K562 (cell line): Measurements from ENCODE around the gene ACY1. TPM values are rescaled to one million over a fixed set of nuclear protein-coding genes. Genes with fewer than 3 reads are reported as not detected.
A peak's percentile ranks its signal among the peaks of the same experiment; 100 is the strongest.

Source experiments
- CREB3L1 ChIP-seq: fragments of 450-650 bp; IDR thresholded peaks from 2 replicates; pipeline ENCODE4 v1.6.1; 2014; ENCODE audit warnings: low read depth, mild to moderate bottlenecking, moderate library complexity, borderline replicate concordance
- CTCF ChIP-seq, 3 experiments: IDR thresholded peaks in 2 of 3; conservative IDR thresholded peaks in 1 of 3; 2 replicates each; pipeline ENCODE4 v1.5.1; 2011 to 2012; ENCODE audit warnings: low read length in 3 of 3, mild to moderate bottlenecking in 3 of 3, control low read depth in 2 of 3, improper control_type of control experiment in 1 of 3, inconsistent platforms in 1 of 3, low read depth in 1 of 3, mixed read lengths in 1 of 3, moderate library complexity in 1 of 3; ENCODE audit not compliant: insufficient read depth in 2 of 3
- EGR1 ChIP-seq: fragments of 450-650 bp; conservative IDR thresholded peaks from 2 replicates; pipeline ENCODE4 v1.6.1; 2017; ENCODE audit warnings: mild to moderate bottlenecking
- ETS2 ChIP-seq: IDR thresholded peaks from 2 replicates; pipeline ENCODE4 v1.6.1; 2016; ENCODE audit warnings: borderline replicate concordance, missing genetic modification characterization, mild to moderate bottlenecking, moderate library complexity, missing compliant biosample characterization; ENCODE audit not compliant: poor library complexity, severe bottlenecking
- FOSL1 ChIP-seq: fragments of 200-800 bp; sonication (Bioruptor generic); conservative IDR thresholded peaks from 2 replicates; pipeline ENCODE4 v1.6.1; 2016; ENCODE audit warnings: missing genetic modification characterization, missing compliant biosample characterization
- HMG20A ChIP-seq: fragments of 450-650 bp; formaldehyde crosslinking; conservative IDR thresholded peaks from 2 replicates; pipeline ENCODE4 v1.4.0; 2020; ENCODE audit warnings: mild to moderate bottlenecking, mixed read lengths
- MXI1 ChIP-seq: IDR thresholded peaks from 2 replicates; pipeline ENCODE4 v1.6.1; 2011; ENCODE audit warnings: low read depth, mild to moderate bottlenecking, improper control_type of control experiment, low read length
- PCBP1 ChIP-seq: fragments of 200-400 bp; formaldehyde crosslinking; IDR thresholded peaks from 2 replicates; pipeline ENCODE4 v1.6.1; 2018; ENCODE audit warnings: mild to moderate bottlenecking, low read depth, low read length; ENCODE audit not compliant: poor library complexity, severe bottlenecking
- RB1 ChIP-seq: fragments of 450-650 bp; IDR thresholded peaks from 2 replicates; pipeline ENCODE4 v1.6.1; 2017; ENCODE audit warnings: low read depth, mild to moderate bottlenecking
- RFX1 ChIP-seq: fragments of 450-650 bp; IDR thresholded peaks from 2 replicates; pipeline ENCODE4 v1.6.1; 2016; ENCODE audit warnings: mild to moderate bottlenecking, moderate library complexity
- SAP30 ChIP-seq: fragments of 200-600 bp; sonication (generic); IDR thresholded peaks from 2 replicates; pipeline ENCODE4 v1.6.1; 2012; ENCODE audit warnings: borderline replicate concordance, low read depth, mild to moderate bottlenecking, moderate library complexity, low read length, control low read depth, inconsistent platforms; ENCODE audit not compliant: insufficient read depth, poor library complexity, severe bottlenecking
- SPI1 ChIP-seq: IDR thresholded peaks from 2 replicates; pipeline ENCODE4 v1.6.1; 2011; ENCODE audit warnings: low read depth, low read length, control low read depth, borderline replicate concordance
- TBL1XR1 ChIP-seq, 2 experiments: IDR thresholded peaks; 2 replicates each; pipeline ENCODE4 v1.6.1; 2012; ENCODE audit warnings: improper control_type of control experiment in 2 of 2, low read length in 2 of 2, mild to moderate bottlenecking in 1 of 2
- VEZF1 ChIP-seq: fragments of 200-800 bp; sonication (Bioruptor generic); IDR thresholded peaks from 2 replicates; pipeline ENCODE4 v1.6.1; 2017; ENCODE audit warnings: missing genetic modification characterization, missing compliant biosample characterization
- ZBTB33 ChIP-seq: sonication (generic); formaldehyde crosslinking; IDR thresholded peaks from 2 replicates; pipeline ENCODE4 v1.8.1; 2023; ENCODE audit warnings: mild to moderate bottlenecking, missing genetic modification reagents
- ZC3H4 ChIP-seq: sonication (generic); formaldehyde crosslinking; IDR thresholded peaks from 2 replicates; pipeline ENCODE4 v1.9.0; 2021; ENCODE audit warnings: missing genetic modification reagents, borderline replicate concordance
- ZEB2 ChIP-seq: fragments of 450-650 bp; IDR thresholded peaks from 2 replicates; pipeline ENCODE4 v1.6.1; 2016
- ZNF184 ChIP-seq: sonication (generic); formaldehyde crosslinking; IDR thresholded peaks from 2 replicates; pipeline ENCODE4 v1.5.0; 2020; ENCODE audit warnings: missing genetic modification reagents
- ZNF212 ChIP-seq: fragments of 450-650 bp; formaldehyde crosslinking; IDR thresholded peaks from 2 replicates; pipeline ENCODE4 v1.4.0; 2020; ENCODE audit warnings: mild to moderate bottlenecking
- ZNF778 ChIP-seq: fragments of 450-650 bp; formaldehyde crosslinking; IDR thresholded peaks from 2 replicates; pipeline ENCODE4 v1.4.0; 2020; ENCODE audit warnings: mild to moderate bottlenecking, moderate library complexity
- polyA plus RNA-seq, 8 experiments: library from polyadenylated mRNA; depleted of rRNA in 4 of 8; stranded (reverse) in 5 of 8; unstranded in 3 of 8; fragments of >200 nt; fragmentation: Nextera tagmentation in 2 of 8; fragmentation: Illumina TruSeq in 1 of 8; extraction: Ambion mirVana in 2 of 8; extraction: Trizol in 1 of 8; gene quantifications; 2 replicates each; pipeline versions ENCODE4 v1.2.1 to v1.2.3, GENCODE V29; 2011 to 2014; ENCODE audit warnings: inconsistent platforms in 1 of 8, missing spikeins in 1 of 8
- total RNA-seq, 7 experiments: library from RNA; depleted of rRNA in 6 of 7; stranded (reverse); fragments of >200 nt in 6 of 7; fragmentation: Illumina TruSeq in 2 of 7; extraction: Trizol in 2 of 7; gene quantifications; 2 replicates each; pipeline versions ENCODE4 v1.2.1 to v1.2.3, GENCODE V29; 2011 to 2021; ENCODE audit warnings: low replicate concordance in 1 of 7

Gene ACY1
- total and polyA plus RNA-seq, 9 of the 15 experiments (the other 6 are each of a cell fraction or from before 2014, with no cell fraction given) = 70.7 to 195 (median 123) TPM

- TF ChIP-seq ZBTB33 (CRISPR knock-in tag) = peak; percentile 81; the same call in 1 of the 2 replicates
- TF ChIP-seq HMG20A (CRISPR knock-in tag) = no peak
- TF ChIP-seq EGR1 = peak; percentile 70
- no peak for TF ChIP-seq ZNF212
- no peak for TF ChIP-seq TBL1XR1 (IDR thresholded peaks at IDR 0.05; ENCODE audit: low read length in 2 of 2)
- peak; percentile 42 for TF ChIP-seq VEZF1
- TF ChIP-seq CREB3L1 = no peak
- TF ChIP-seq SPI1 = peak; percentile 29; the same call in 1 of the 2 replicates
- TF ChIP-seq ZC3H4 (CRISPR knock-in tag) = no peak
- peak; percentile 95 for TF ChIP-seq RFX1
- TF ChIP-seq FOSL1 (tag) = no peak
- 0 out of 2 replicates have a peak, but pooled peaks have one; percentile 13 for TF ChIP-seq RB1
- no peak for TF ChIP-seq ETS2 (tag)
- no peak for TF ChIP-seq SAP30
- TF ChIP-seq ZNF184 (CRISPR knock-in tag) = no peak
- TF ChIP-seq ZEB2 = no peak
- 0 out of 2 replicates have a peak, but pooled peaks have one; percentile 24 for TF ChIP-seq MXI1
- TF ChIP-seq ZNF778 (CRISPR knock-in tag) = no peak
- TF ChIP-seq CTCF (IDR thresholded peaks at IDR 0.05 in 2 of 3, conservative IDR thresholded peaks at IDR 0.05 in 1 of 3; ENCODE audit: insufficient read depth in 2 of 3, low read depth in 1 of 3, low read length in 3 of 3) = peak; percentile 20 to 38 (median 33); a peak in 4 of 6 replicates
- no peak for TF ChIP-seq PCBP1
These were observed 7.3 kb upstream of the ACY1 start (continued) for GRCh38 chr3:51975852-51976549.
